GM10847 (cell line): Measurements from ENCODE around the gene FMN1.

Experiments
- POLR2A ChIP-seq: IDR thresholded peaks from 2 replicates; pipeline ENCODE4 v1.6.1; 2011; ENCODE audit not compliant: insufficient read length; ENCODE audit errors: extremely low read depth

FMN1 gene

DNA sequence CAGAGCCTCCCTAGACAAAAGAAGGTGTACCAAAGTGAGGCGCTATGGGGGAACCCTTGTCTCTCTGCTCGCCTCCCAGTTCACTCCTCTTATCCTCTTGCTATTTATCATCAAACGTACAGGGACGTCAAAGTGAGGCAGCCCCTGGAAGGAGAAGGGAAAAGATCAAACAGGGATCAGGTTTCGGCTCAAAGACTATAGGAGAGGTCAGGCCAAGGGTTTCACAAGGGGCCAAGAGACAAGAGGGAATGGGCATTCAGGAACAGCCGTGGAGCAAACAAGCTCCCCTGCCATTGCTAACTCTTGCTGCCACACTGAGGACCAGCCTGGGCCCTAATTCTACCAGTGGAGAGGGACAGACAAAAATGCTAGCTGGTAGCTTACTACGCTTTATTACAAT, 308.1 kb downstream of the FMN1 start:
- no peak for TF ChIP-seq POLR2A

DNA sequence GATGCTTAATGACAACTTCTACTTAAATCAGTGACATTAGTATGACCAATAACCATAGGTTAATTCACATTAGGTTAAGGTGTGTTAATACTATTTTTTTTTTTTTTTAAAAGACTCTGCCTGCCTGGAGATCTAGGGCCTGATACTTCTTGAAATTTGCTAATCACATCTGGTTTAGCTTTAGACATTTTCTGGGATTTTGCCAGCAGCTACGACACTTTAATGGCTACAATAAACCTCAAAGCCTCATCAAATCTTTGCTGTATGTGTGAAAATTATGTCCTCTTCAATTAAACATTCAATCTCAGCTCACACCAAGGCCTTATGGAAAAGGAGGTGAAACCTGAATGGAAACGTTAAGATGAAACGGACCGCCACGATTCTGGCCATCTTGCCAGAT, 308.8 kb downstream of the FMN1 start:
- no peak for TF ChIP-seq POLR2A

DNA sequence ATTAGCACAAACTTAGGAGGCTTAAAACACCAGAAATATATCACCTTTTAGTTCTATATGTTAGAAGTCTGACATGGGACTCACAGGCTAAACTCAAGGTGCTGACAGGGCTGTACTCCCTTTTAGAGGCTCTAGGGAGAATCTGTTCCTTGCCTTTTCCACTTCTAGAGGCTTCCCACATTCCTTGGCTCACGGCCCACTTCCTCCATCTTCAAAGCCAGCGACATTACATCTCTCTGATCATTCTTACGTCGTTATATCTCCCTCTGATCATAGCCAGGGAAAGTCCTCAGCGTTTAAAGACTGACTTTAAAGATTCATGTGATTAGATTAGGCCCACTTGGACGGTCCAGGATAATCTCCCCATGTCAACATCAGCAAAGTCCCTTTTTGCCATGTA, 310.4 kb downstream of the FMN1 start:
- TF ChIP-seq POLR2A: no peak

DNA sequence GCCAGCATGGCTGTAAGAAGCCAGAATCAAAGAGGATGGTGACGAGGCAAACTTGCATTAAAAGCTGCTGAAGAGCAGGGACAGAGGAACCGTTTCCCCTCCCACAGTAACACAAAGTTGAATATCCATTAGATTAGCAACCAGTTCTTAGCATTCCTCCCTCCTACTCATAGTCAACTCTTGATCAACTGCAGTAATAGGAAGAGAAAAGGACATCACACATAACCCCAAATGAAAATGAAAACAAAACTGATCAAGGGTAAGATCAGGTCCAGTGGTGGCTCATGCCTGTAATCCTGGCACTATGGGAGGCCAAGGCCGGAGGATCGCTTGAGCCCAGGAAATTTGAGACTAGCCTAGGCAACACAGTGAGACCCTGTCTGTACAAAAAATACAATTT, 311.6 kb downstream of the FMN1 start:
- no peak for TF ChIP-seq POLR2A

DNA sequence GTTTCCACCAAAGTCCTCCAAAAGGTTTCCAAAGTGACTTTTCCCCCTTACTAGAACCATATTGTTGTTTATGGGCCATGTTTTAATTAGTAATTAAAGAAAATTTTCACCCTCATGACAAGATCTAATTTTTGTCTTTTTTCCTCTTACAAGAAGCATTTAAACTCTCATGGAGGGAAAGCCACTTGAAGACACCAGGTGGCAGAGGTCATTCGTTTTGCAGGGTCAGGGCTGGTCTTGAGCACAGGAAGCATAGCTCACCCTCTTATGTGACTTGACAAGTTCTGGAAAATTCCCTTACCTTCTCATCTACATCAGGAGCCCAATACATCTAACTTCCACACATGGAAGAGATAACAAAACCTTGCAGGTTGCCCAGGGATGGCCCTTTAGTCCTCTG, 313.0 kb downstream of the FMN1 start:
- TF ChIP-seq POLR2A: no peak

DNA sequence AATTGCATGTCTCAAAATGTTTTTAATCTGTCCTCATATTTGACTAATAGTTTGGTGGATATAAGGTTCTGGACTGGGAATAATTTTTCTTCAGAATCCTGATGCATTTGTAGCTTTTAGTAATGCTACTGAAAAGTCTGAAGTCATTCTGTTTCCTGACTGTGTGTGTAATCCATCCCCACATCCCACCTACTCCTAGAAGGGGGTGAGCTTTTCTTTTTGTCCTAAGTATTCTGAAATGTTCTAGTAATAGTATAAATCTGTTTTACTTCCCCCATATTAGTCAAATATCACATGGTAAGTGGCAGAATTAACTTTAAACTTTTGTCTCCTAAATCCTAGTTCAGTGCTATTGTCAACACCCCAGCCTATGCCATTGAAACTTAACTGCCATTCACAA, 313.9 kb downstream of the FMN1 start:
- TF ChIP-seq POLR2A: no peak

DNA sequence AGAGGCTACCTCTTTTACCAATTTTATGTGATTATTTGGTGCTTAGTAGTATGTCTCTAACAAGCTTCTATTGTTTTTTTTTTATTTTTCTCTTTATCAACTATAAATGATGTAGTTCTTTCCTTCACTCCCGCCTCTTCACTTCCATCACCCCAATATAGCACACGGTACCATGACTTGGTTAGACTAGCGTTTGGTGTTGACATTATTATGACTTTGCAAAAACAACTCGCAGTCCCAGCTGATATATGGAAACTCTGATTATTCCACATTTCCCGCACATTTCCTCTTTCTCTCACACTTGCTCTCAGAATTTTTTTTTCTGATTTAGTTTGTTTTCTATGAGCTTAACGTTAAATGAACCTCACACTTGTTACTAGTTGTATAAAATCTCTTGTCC, 314.5 kb downstream of the FMN1 start:
- no peak for TF ChIP-seq POLR2A

DNA sequence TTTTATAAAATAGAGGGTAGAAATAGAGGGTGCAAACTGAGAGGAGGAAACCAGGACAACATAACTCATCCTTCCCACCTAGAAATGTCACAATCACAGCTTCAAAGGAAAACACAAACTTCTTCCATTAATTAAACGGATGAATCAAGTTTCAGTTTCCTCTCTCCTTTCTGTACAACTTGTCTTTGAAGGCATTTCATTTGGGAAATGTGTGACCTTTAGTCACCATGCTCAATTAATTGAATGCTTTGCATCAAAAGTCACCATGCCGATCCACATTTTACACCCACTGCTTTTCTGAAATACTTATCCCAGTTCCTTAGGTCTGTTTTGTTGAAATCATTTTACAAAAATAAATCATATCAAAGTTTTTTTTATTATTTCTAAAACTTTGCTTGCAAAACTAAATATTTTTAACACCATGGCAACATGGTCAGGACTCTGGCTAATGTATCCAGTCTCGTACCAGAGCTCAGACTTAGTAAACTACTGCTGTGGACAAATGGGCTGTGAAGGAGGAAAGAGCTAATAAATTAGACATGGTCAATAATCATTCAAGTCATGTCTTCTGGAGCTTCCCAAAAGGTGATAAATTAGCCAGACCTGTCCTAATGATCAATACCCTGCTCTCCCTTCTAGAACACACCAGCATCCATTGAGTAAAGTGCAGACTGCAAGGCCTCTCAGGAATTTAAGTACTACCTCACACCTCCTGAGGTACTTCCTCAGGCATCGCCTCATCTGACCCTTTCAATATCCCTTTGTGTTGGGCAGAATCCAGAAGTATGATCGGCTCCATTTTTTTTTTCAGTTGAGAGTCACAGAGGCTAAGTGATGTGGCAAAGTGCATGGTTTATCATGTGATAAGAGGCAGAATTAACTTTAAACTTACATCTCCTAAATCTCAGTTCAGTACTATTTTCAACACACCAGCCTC, 315.4 kb downstream of the FMN1 start:
- no peak for TF ChIP-seq POLR2A

DNA sequence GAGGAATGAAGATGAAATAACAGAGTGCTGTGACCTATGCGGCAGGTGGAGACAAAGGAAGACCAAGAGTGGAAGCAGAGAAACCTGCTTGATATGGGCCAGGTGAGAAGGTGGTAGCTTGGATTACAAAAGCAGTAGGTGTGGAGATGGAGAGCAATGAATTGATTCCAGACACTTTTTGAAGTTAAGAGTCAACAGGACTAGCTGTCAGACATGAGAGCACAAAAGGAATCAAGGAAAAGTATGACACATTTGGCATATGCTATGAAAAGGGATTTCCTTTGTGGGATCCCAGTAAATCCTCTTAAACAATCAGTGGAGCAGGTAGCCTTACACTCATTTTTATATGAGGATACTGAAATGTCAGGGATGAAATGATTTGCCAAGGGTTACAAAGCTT, 316.2 kb downstream of the FMN1 start:
- no peak for TF ChIP-seq POLR2A

DNA sequence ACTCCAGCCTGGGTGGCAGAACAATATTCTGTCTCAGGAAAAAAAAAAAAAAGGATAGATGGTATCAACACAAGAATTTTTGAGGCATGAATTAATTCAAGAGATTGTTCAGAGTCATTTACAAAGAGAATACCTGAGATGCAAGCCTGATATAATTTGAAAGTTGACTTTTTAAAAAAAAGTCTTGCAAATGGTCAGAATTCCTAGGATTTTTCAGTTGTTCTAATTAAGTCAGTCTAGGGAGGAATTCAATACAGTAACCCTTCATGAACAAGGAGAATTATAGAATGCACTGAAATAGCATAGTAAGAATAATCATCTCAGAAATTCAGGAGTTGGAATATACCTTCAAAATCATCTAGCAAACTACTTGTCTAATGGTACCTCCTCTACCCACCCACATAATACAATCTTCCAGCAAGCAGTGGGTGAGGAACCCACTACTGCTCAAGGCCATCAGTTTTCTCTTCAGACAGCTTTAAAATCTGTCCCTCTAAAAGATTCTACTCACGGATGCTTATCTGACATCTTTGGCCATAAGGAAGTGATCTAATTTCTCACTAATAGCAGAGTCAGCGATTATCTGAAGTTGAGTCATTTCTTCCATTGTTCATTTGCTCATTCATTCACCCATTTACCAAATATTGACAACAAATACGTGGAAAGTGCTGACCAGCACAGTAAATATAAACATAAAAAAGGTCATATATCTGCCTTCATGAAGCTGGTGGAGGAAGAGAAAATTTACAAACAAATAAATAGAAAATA, 317.1 kb downstream of the FMN1 start:
- no peak for TF ChIP-seq POLR2A

DNA sequence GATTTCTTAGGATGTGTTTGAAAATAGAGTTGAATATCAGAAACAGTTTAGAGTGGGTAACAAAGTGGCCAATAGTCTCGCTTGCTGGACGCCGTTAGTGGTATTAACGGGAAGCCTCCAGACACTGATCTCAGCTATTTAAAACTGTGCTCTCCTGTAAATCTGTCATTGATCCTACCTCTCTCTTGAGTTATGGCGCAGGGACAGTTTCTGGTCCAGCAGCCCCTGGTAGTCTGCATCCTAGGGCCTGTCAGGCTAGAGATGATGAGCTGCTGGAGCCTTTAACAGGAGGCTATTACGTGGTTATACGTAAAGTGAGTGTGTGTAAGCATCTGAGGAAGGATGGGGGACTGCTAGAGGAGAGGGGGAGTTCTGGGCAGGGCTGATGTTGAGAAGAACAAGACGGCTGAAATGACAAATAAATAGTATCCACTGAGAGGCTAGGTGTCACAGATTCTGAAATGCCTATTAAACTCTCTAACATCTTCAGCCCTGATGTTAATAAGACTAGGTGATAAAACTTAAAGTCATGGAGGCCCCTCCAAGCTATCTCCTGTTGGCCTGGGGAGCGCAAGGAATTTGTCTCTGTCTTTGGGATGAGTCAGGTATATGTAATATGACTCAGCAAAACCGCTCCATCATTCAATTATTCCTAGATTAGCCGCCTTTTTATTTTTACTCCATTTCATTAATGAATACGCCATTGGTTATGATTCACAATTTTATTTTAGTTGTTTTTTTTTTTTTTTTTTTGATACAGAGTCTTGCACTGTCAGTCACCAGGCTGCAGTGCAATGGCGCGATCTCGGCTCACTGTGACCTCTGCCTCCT, 321.0 kb downstream of the FMN1 start:
- TF ChIP-seq POLR2A: no peak

DNA sequence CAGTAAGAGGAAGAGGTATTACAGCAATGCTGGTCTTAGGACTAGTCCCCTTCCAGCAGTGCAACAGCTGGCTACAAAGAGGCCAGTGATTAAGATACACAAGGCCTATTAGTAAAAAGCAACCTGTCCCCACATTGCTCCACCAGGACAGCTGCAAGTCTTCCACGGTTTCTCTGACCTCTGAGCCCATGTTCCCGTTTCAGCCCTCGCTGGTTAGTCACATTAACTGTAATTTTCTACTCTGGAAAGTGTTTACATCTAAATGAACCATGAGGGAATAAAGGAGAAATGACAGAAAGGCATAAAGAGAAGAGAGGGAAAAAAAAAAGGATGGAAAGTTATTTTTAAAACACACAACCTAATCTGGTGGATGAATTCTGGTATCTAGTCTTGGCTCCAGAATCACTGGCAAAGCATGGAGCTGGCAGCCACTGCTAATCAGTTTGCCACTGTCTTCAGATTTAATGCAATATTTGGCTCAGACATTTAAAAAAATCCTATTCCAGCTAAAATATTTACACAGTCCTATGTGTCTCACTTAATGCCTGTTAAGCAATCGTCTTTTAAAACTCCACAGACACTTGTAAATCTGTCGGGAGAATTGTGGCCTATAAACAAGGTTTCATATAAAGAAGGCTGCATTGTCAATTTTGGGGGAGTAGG, 321.8 kb downstream of the FMN1 start:
- no peak for TF ChIP-seq POLR2A

DNA sequence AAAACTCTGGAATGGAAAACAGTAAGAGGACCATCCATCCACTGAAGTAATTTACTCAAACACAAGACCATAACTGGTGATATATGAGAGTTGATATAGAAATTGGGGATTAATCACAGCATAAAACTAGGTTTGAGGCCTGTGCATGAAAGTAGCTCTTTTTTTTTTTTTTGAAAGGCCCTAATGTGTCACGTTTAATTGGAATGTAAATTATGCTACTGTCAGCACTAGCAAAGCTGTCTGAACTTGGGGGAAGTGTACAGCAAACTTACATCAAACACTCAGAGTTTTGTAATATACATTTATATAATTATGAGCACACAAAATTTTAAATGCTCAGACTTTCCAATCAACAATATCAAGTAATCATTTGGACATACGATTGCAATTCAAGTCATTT, 322.6 kb downstream of the FMN1 start:
- no peak for TF ChIP-seq POLR2A

DNA sequence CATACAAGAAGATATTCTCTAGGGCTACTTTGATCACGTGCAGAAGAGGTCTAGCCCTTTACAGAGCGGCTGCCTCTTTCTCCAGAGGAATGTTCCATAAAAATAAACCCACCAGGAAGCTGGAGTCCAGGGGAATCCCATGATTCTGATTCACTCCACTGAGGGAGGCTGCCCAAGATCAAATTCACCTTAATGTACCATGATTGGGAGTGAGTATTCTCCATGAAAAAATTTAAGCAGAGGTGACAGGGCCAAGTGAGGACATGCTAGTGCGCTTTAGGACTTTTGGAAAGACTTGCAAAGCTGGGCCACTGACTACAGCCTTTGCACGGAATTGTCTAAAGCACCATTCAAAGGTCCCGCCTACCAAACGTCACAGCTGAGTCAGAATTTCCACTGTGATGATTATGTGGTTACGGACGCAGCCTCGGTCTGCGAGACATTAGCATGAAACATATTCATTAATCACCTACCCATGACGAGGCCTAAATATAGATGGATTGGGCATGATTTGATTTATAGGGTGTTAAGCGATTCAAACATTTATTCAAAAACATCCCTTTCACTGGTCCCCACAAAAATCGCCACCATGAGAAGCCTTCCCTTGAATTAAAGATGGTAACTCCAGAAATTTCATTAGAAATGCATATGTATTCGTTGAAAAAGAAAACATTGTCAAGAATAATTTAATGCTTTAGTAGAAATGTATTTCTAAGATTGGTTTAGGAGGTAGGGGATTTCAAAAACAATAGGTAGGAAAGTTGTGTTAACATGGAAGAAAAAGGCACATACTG, 324.1 kb downstream of the FMN1 start:
- TF ChIP-seq POLR2A: no peak
